Esophagus squamous epithelium (tissue), 5 donors: ENCODE measurements around the gene SKP1. TPM values are rescaled to one million over a fixed set of nuclear protein-coding genes. Genes with fewer than 3 reads are reported as not detected.
A peak's percentile ranks its signal among the peaks of the same experiment; 100 is the strongest.

ENCODE experiments used
- DNase-seq: peaks from one replicate; lab custom pipeline; 2025; lab: John Stamatoyannopoulos, UW
- H3K27ac ChIP-seq, 4 donors: fragments of 200-600 bp; sonication (generic); one replicate each; pipeline ENCODE4 v1.5.1; 2016 to 2019; ENCODE audit warnings: mild to moderate bottlenecking in 1 of 4
- H3K27me3 ChIP-seq, 4 donors: fragments of 200-600 bp; sonication (generic); 1 replicate in 3 of 4; 2 replicates in 1 of 4; pipeline versions ENCODE4 v1.5.1 to v1.6.0; 2017 to 2021; ENCODE audit warnings: antibody characterized with exemption in 1 of 4
- H3K36me3 ChIP-seq, 3 donors: fragments of 200-600 bp; sonication (generic); one replicate each; pipeline ENCODE4 v1.5.1; 2016 to 2019
- H3K4me1 ChIP-seq, 3 donors: fragments of 200-600 bp; sonication (generic); one replicate each; pipeline ENCODE4 v1.5.1; 2017 to 2019
- H3K4me3 ChIP-seq, 4 donors: fragments of 200-600 bp; sonication (generic); 1 replicate in 3 of 4; 2 replicates in 1 of 4; pipeline ENCODE4 v1.5.1; 2016 to 2019; ENCODE audit warnings: mild to moderate bottlenecking in 2 of 4, moderate library complexity in 1 of 4
- H3K9me3 ChIP-seq, 3 donors: fragments of 200-600 bp; sonication (generic); one replicate each; pipeline ENCODE4 v1.5.1; 2016 to 2019
- CTCF ChIP-seq, 6 experiments: fragments of 450-650 bp in 4 of 6; fragments of 200-600 bp in 2 of 6; sonication (generic) in 2 of 6; IDR thresholded peaks; one replicate each; pipeline ENCODE4 v1.5.1; 2016 to 2019; ENCODE audit warnings: antibody characterized with exemption in 6 of 6, mild to moderate bottlenecking in 4 of 6, moderate library complexity in 4 of 6
- POLR2A ChIP-seq, 4 donors: fragments of 450-650 bp; IDR thresholded peaks; one replicate each; pipeline ENCODE4 v1.6.1; 2017; ENCODE audit warnings: antibody characterized with exemption in 4 of 4, mild to moderate bottlenecking in 4 of 4, moderate library complexity in 3 of 4
- WGBS, 2 donors: methylation state at CpG; one replicate each; pipeline ENCODE4 v1.1.5; 2018; 5-methylcytosine and 5-hydroxymethylcytosine counted together
- intact Hi-C: fragments of 100-400 bp; cut with DNase I; formaldehyde crosslinking; loops from one replicate; pipeline ENCODE4 v1.15.0; 2022
- total RNA-seq, 4 donors: library from RNA; depleted of rRNA; stranded (reverse); fragments of >200 nt; gene quantifications; one replicate each; pipeline ENCODE4 v1.1.0, GENCODE V29; 2016
- donor health status: DM: yes; HTN: yes; CAD: no.

The SKP1 gene
- total RNA-seq, 4 donors from 2014 or later: 159 to 260 (median 208) TPM

DNA sequence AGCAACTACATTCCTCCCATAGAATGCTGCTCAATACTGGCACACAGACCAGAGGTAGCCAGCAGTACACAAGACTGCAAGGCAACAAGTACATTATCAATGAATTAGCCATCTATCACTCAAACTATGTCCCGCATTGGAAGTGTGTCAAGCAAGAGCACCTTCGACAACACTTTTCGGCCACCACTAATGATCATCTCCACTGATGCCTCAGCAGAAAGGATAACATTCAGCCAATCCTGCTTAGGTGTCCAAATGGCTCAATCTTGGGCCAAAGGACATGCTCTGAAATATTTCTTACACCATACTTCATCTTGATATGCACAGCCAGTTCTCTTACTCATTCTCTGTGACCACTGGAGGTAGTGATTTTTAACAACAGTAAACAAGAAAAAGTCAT lies 25.0 kb downstream of the SKP1 start:
- Histone ChIP-seq H3K4me3 (no peak overlapping the region), H3K9me3 (no peaks in the 10 kb centered on the region), H3K4me1 (peaks cover 4 to 25% (median 6%) of the 10 kb centered on the region in 3 donors), H3K36me3 (peaks cover 14 to 100% (median 17%) of the 10 kb centered on the region in 3 donors), H3K27me3 (no peaks in the 10 kb centered on the region), H3K27ac (no peak overlapping the region)
- TF ChIP-seq CTCF (IDR thresholded peaks at IDR 0.05) (no peak), POLR2A (IDR thresholded peaks at IDR 0.05) (no peak)
- intact Hi-C loops: no loop called here
- 90 to 97% methylated on average over 3 of the region's 3 CpGs for WGBS, 2 donors
- no peak for DNase-seq

DNA sequence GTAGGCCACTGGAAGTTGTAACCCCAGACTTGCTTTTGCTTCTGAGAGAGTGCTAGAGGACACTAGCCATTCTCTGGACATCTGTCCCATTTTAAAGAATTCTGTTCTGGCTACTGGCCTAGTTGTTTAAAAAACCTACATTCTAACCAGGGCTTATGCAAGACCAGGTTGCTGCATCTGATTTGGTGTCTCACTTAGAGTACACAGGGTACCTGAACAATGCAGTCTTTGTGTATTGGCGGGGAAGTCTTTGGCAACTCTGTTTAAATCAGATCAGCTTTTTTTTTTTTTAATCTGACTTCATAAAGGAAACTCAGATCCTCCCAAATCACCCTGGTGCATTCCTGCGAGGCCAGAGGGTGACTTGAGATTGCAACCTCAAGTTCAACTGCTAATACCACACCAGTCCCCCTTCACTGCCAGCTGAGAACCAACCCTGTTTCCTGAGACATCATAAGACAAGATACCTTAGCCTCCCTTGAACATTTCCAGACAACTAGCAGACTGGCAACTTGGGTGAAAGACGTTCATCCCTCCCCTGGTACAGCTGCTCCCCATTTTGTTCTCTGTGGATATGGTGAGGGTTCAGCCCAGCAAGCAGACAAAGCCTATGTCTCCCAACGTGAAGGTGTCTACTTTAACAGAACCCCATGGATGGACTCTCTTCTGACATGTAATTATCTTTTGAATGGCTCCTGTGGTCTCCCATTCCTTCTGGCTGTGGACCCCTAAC lies 27.0 kb downstream of the SKP1 start:
- H3K36me3 ChIP-seq: peaks cover 11 to 100% (median 17%) of the 10 kb centered on the region in 3 donors
- TF ChIP-seq POLR2A (IDR thresholded peaks at IDR 0.05) (no peak), CTCF (IDR thresholded peaks at IDR 0.05) (no peak)
- intact Hi-C loops: no loop called here
- H3K4me3 ChIP-seq: no peak overlapping the region
- DNase-seq: no peak
- peak overlapping the region in 1 of 4 donors; percentile 44 for H3K27ac ChIP-seq
- no peaks in the 10 kb centered on the region for H3K9me3 ChIP-seq
- H3K27me3 ChIP-seq: no peaks in the 10 kb centered on the region
- peaks cover 4 to 41% (median 7%) of the 10 kb centered on the region in 3 donors for H3K4me1 ChIP-seq
- WGBS, 2 donors: 58 to 63% methylated on average over 4 of the region's 4 CpGs

DNA sequence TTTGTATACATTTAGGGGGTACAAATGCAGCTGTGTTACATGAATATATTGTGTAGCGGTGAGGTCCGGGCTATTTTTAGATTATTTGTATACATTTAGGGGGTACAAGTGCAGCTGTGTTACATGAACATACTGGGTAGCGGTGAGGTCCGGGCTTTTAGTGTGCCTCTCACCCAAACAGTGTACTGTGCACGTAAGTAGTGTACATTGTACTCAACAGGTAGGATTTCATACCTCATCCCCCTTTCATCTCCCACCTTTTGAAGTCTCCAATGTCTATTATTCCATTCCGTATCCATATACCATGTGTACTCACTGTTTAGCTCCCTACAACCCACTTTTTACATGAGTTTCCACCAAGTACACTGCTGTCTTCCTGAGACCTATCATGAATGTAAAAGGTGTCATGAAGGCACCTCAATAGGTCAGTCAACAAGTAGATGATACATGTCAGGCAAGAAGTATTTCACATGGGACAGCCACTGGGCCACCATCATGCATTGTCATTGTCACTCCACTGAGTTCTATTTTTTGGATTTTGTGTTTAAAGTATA lies 27.7 kb downstream of the SKP1 start:
- Histone ChIP-seq H3K4me3 (no peak overlapping the region), H3K27me3 (no peaks in the 10 kb centered on the region), H3K9me3 (no peaks in the 10 kb centered on the region), H3K4me1 (peaks cover 4 to 41% (median 7%) of the 10 kb centered on the region in 3 donors), H3K27ac (peak overlapping the region in 1 of 4 donors; percentile 44), H3K36me3 (peaks cover 11 to 100% (median 19%) of the 10 kb centered on the region in 3 donors)
- intact Hi-C loops: no loop called here
- 80 to 90% methylated on average over 6 of the region's 6 CpGs for WGBS, 2 donors
- no peak for TF ChIP-seq CTCF (IDR thresholded peaks at IDR 0.05)
- no peak for TF ChIP-seq POLR2A (IDR thresholded peaks at IDR 0.05)
- DNase-seq: no peak

- TF ChIP-seq CTCF (IDR thresholded peaks at IDR 0.05) (no peak), POLR2A (IDR thresholded peaks at IDR 0.05) (no peak)
- 64 to 77% methylated on average over 2 of the region's 2 CpGs for WGBS, 2 donors
- DNase-seq: no peak
- no peaks in the 10 kb centered on the region for H3K9me3 ChIP-seq
- no peak overlapping the region for H3K27ac ChIP-seq
- H3K36me3 ChIP-seq: peaks cover 12 to 100% (median 26%) of the 10 kb centered on the region in 3 donors
- intact Hi-C loops: no loop called here
- H3K4me1 ChIP-seq: peaks cover 4 to 41% (median 7%) of the 10 kb centered on the region in 3 donors
- H3K4me3 ChIP-seq: no peak overlapping the region
- no peaks in the 10 kb centered on the region for H3K27me3 ChIP-seq
These were observed 28.4 kb downstream of the SKP1 start for GRCh38 chr5:134148316-134148715.
